ENCODE measurements around the gene PRR14L. TPM values are rescaled to one million over a fixed set of nuclear protein-coding genes. Genes with fewer than 3 reads are reported as not detected.
A peak's percentile ranks its signal among the peaks of the same experiment; 100 is the strongest.
"Not testable (repeated sequence)": the region's sequence is repeated elsewhere in the genome, so short reads cannot be mapped to it uniquely, and the experiment has no call there.

Gene PRR14L
- total RNA-seq, 6 experiments from 2014 or later = 11.2 to 22.8 (median 17.0) TPM

DNA sequence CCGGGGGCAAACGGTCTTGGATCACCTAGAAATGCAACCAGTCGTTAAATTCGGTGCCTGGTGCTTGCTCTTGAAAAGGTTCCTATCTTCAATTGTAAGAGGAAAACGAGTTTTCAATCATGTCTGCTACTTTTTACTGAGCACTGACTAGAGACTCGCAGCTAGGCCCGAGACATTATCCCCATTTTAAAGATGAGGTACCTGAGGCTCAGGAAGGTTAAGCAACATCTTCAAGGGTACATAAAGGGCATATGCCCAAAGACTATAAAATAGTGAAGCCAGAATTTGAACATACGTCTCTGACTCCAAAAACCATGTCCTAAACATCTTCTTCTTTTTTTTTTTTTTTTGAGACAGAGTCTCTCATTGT is 87.3 kb downstream of the PRR14L start:
- no peaks in the 10 kb centered on the region for H3K9me3 ChIP-seq
- no peak for ATAC-seq
- TF ChIP-seq POLR2A (IDR thresholded peaks at IDR 0.05) = no peak
- TF ChIP-seq, protein P1, sequence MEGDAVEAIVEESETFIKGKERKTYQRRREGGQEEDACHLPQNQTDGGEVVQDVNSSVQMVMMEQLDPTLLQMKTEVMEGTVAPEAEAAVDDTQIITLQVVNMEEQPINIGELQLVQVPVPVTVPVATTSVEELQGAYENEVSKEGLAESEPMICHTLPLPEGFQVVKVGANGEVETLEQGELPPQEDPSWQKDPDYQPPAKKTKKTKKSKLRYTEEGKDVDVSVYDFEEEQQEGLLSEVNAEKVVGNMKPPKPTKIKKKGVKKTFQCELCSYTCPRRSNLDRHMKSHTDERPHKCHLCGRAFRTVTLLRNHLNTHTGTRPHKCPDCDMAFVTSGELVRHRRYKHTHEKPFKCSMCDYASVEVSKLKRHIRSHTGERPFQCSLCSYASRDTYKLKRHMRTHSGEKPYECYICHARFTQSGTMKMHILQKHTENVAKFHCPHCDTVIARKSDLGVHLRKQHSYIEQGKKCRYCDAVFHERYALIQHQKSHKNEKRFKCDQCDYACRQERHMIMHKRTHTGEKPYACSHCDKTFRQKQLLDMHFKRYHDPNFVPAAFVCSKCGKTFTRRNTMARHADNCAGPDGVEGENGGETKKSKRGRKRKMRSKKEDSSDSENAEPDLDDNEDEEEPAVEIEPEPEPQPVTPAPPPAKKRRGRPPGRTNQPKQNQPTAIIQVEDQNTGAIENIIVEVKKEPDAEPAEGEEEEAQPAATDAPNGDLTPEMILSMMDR (IDR thresholded peaks at IDR 0.05) = no peak
- H3K4me1 ChIP-seq = peaks cover 0 to 12% (median 6%) of the 10 kb centered on the region in 4 donors
- H3K4me3 ChIP-seq = peak overlapping the region; percentile 86 to 100 (median 91)
- intact Hi-C loops (cut with DNase I) = no loop called here
- no peaks in the 10 kb centered on the region for H3K36me3 ChIP-seq
- DNase-seq = no peak
- H3K27ac ChIP-seq = peak overlapping the region in 2 of 3 donors; percentile 12 to 88
- WGBS (ENCODE audit: insufficient coverage, low coverage, low lambda C conversion rate, missing lambda C conversion rate) = 53% methylated on average over 8 of the region's 8 CpGs
- no peaks in the 10 kb centered on the region for H3K27me3 ChIP-seq

DNA sequence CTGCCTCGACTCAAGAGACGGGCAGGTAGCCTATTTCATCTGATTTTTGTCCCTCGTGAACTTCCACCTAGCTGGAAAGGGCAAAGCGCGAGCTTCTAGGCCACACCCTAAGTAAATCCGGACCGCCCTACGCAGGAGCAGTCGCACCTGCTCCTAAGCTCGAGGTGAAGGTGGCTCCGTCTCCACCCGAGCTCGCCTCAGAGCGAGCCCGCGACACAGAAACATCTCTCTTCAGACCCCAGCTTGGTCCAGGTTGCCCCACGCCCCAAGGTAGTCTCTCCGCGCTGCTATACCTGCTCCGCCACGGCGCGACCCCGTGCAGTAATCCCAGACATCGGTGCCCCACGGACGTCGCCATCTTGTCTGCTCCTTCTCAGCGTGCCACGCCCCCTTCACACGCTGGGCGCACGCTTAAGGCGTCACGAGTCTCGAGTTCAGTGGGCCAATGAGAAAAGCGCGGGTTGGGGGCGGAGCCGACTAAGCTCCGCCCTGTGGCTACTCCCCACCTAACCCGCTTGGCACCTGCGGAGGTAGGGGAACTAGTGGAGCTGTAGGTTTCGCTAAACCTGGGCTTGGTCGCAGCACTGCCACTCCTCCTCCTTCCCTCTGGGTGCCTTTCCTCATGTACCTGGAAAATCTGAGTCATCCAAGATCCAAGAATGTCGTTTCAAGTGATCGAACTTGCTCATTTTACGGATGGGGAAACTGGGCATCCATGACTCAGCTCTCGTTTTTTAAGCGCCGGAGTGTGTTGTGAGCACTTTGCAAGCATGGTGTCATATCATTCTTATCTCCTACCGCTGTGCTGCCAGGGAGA is 87.9 kb downstream of the PRR14L start, which contains the start of gene PISD:
PISD (minus strand) TSS at position 365 of the 817 bp plus-strand sequence; CDS start at position 358, 7 bp downstream.
- H3K36me3 ChIP-seq = no peaks in the 10 kb centered on the region
- TF ChIP-seq POLR2A (IDR thresholded peaks at IDR 0.05) = peak; percentile 72
- TF ChIP-seq, protein P1 (IDR thresholded peaks at IDR 0.05) = no peak
- DNase-seq (peak; percentile 96), ATAC-seq (peak; percentile 98 to 99 (median 98))
- peaks cover 0 to 12% (median 6%) of the 10 kb centered on the region in 4 donors for H3K4me1 ChIP-seq
- H3K27me3 ChIP-seq = no peaks in the 10 kb centered on the region
- intact Hi-C loops (cut with DNase I) = no loop called here
- peak within 1 kb of the TSS; percentile 58 to 88 (median 75) for H3K27ac ChIP-seq
- peak within 1 kb of the TSS; percentile 86 to 100 (median 91) for H3K4me3 ChIP-seq
- H3K9me3 ChIP-seq = no peaks in the 10 kb centered on the region
- 2% methylated on average over 34 of the region's 52 CpGs for WGBS (ENCODE audit: insufficient coverage, low coverage, low lambda C conversion rate, missing lambda C conversion rate)

DNA sequence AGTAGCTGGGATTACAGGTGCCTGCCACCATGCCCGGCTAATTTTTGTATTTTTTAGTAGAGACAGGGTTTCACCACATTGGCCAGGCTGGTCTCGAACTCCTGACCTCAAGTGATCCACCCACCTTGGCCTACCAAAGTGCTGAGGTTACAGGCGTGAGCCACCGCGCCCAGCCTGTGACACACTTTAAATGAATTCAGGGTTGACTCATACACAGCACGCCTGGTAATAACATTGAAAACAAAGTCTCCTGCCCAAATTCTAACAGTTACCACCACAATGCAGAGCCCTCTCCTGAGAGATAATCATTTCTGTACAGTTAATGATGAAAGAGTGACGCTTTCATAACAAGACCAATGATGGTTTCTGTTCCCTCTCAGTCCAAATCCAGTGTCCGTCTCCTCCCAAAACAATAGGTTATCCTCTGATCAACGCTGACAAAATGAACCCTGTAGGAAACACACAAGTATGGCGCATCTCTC is 89.0 kb downstream of the PRR14L start:
- ATAC-seq; intact Hi-C loops (cut with DNase I): not testable (repeated sequence)
- H3K27ac ChIP-seq = peak overlapping the region in 1 of 3 donors; percentile 75

DNA sequence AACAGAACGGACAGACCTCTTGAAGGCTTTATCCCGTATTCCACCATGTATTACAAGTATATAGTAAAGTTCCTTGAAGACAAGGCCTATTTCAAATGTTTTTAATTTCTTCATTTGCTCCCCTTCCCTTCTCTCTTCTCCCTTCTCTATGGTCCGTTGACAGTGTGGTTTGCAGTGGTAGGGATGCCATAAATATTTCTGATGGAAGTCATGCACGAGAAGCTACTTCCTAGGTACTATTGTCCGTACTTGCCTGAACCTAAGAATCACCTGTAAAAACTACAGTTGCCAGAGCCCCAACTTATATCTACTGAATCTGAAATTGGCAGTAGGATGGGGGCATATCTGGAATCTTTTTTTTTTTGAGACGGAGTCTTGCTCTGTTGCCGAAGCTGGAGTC is 90.7 kb downstream of the PRR14L start:
- intact Hi-C loops (cut with DNase I) = no loop called here
- Histone ChIP-seq H3K27ac (no peak overlapping the region), H3K27me3 (no peaks in the 10 kb centered on the region), H3K9me3 (no peaks in the 10 kb centered on the region), H3K4me1 (peaks cover 0 to 12% (median 6%) of the 10 kb centered on the region in 4 donors), H3K4me3 (no peak overlapping the region), H3K36me3 (no peaks in the 10 kb centered on the region)
- ATAC-seq = no peak
- TF ChIP-seq, protein P1 (IDR thresholded peaks at IDR 0.05) = no peak
- no peak for TF ChIP-seq POLR2A (IDR thresholded peaks at IDR 0.05)
- DNase-seq = no peak
- WGBS (ENCODE audit: insufficient coverage, low coverage, low lambda C conversion rate, missing lambda C conversion rate) = 82% methylated on average over 5 of the region's 7 CpGs

More for the DNA sequence above, 89.0 kb downstream of the PRR14L start:
- not testable (repeated sequence) for H3K27me3 ChIP-seq, H3K9me3 ChIP-seq, H3K36me3 ChIP-seq, DNase-seq
- H3K4me1 ChIP-seq = peaks cover 0 to 12% (median 6%) of the 10 kb centered on the region in 4 donors
- peak overlapping the region; percentile 86 to 100 (median 91) for H3K4me3 ChIP-seq
- 64% methylated on average over 10 of the region's 10 CpGs for WGBS (ENCODE audit: insufficient coverage, low coverage, low lambda C conversion rate, missing lambda C conversion rate)

DNA sequence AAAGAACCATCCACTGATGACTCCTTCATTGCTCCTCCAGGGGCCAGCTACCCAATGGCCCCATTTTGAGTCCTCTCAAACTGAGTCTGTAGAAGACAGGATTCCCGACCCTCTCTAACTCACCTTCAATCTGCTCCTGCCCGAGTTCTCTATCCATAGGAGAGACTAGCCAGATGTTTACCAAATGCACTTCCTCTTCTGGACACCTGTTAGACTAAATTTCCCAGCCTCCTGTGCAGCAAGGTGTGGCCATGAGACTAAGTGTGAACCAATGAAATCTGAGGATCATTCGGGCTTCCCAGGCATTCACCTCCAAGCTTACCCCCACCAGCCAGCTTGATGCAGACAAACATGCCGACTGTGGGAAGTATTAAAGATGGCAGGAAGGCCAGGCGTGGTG is 95.5 kb downstream of the PRR14L start:
- Histone ChIP-seq H3K9me3 (no peaks in the 10 kb centered on the region), H3K27me3 (no peaks in the 10 kb centered on the region), H3K36me3 (peaks cover 0 to 5% (median 0%) of the 10 kb centered on the region in 4 donors), H3K27ac (no peak overlapping the region), H3K4me1 (peaks cover 0 to 4% (median 2%) of the 10 kb centered on the region in 4 donors), H3K4me3 (no peak overlapping the region)
- ATAC-seq (no peak), DNase-seq (no peak)
- TF ChIP-seq, protein P1 (IDR thresholded peaks at IDR 0.05) = no peak
- no peak for TF ChIP-seq POLR2A (IDR thresholded peaks at IDR 0.05)
- 93% methylated on average over 5 of the region's 5 CpGs for WGBS (ENCODE audit: insufficient coverage, low coverage, low lambda C conversion rate, missing lambda C conversion rate)
- intact Hi-C loops (cut with DNase I) = no loop called here
